SH-SY5Y (cell line): ENCODE data around the gene LRP2BP.

ENCODE experiments used
- GATA2 ChIP-seq: IDR thresholded peaks from 2 replicates; pipeline ENCODE4 v1.6.1; 2011; ENCODE audit warnings: mild to moderate bottlenecking, low read depth, low read length
- GATA3 ChIP-seq: IDR thresholded peaks from 2 replicates; pipeline ENCODE4 v1.6.1; 2011; ENCODE audit warnings: low read depth, mild to moderate bottlenecking, low read length, moderate library complexity

GRCh38 chr4:185381288-185382196, 14.2 kb downstream of the LRP2BP start:
- TF ChIP-seq GATA2 = no peak
- TF ChIP-seq GATA3 = no peak
